Cerebellar cortex (tissue), 1 donor: ENCODE data around the gene CTDSP2.
"Not testable (repeated sequence)": the region's sequence is repeated elsewhere in the genome, so short reads cannot be mapped to it uniquely, and the experiment has no call there.

ENCODE experiments used
- DNase-seq: peaks from one replicate; pipeline ENCODE4 v3.0.0-alpha.2; 2015; ENCODE audit warnings: low spot score

Gene CTDSP2

DNA sequence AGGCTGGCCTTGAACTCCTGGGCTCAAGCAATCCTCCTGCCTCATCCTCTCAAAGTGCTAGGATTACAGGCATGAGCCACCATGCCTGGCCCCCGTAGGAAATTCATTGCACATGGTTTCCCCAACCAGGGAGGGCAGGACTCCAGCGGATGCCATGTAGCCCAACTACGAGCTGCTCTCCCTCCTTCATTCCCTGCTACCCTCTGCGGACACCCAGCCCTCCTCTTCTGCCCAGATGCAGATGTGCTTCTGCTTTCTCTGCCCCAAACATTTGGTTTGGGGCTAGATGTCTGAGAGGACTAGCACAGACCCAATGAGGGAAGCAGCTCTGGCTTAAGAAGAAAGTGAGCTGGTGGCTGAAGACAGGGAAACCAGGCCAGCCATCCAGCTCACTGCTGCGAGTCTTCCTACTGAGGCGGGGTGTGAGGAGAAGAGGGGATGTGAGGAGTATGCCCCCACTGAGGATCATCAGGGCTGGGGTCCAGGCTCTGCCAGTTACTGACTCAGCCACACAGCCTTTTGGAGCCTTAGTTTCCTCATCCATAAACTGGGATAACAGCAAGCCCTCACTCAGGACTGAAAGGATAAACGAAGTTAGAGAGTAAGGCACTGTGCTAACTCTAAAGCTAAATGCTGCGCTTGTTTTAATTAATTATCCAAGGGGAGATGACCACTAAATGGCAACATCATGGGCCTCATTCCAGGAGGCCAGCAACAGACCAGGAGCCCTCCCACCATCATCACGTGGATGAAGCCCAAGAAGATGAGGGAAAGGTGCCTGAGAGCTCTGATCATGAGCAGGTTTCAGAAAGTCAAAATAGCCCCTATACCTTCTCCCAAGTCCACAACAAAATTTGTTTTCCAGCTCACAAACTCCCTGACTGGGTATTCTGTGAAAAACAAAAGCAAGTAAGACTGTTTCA, 10.9 kb downstream of the CTDSP2 start:
- peak; percentile 28 for DNase-seq

DNA sequence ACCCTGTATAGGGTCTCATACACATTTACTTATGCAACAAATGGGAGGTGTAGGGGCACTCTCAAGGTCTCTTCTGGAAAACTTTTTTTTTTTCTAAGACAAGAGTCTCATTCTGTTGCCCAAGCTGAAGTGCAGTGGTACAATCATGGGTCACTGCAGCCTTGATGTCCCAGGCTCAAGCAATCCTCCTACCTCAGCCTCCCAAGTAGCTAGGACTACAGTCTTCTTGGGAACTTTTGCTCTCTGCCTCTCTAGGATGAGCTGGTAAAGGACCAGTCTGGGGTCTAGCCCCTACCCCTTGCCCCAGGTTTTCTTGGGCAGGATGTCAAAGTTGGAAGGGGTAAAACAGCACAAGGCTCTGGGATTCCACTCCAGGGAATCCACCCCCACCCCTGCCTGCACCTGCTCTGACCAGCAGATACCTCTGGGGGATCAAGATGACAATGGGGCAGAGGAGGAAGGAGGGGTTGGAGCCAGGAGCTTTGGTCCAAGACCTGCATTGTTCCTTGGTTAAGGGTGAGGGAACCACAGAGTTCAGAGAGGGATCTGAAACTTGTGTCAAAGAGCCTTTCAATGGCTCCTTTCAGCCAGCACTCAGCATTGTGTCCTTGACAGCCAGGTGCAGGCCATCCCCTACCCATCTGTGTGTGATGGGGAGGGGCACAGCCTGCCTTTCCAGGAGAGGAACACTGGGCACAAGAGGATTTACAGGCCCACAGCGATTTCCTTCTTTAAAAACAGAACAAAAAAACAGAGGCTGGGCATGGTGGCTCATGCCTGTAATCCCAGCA, 12.2 kb downstream of the CTDSP2 start:
- peak; percentile 2 for DNase-seq

GRCh38 chr12:57833672-57834071, 12.9 kb downstream of the CTDSP2 start:
- peak; percentile 13 for DNase-seq

DNA sequence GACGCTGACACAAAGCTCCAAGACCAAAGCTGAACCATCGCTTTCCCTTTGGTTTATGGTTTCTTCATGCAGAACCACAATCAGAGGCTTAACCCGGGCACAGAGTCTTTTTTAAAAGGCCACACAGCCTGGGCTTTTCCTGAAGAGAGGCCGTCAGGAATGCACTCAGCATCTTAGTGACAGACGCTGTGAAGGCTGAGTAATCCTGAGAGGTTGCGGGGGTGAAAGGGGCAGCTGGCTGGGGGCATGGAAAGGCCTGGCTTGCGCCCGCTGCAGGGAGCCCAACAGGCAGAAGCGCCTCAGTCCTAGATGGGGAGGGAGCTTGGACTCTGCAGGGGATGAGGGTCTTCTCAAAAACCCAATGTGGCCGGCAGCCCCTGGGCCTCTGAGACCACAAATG, 13.6 kb downstream of the CTDSP2 start:
- peak; percentile 29 for DNase-seq

DNA sequence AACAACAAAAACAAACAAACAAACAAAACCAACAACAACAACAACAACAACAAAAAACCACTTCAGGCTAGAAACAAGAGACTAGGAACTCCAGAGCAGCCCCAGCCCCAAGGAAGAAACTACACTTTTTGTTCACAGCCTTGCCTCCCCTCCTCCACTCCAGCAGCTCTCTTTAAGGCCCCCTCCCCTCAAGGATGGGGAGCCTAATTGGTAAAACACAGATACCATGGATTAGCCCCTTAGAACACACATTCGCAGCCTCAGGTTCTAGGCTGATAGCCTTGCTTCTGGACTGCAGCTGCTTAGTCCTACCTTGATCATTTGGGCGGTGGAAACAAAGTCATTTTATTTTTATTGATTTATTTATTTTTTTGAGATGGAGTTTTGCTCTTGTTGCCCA, 16.1 kb downstream of the CTDSP2 start:
- no peak for DNase-seq

GRCh38 chr12:57829025-57829777, 17.3 kb downstream of the CTDSP2 start:
- DNase-seq = peak; percentile 10

GRCh38 chr12:57826966-57827365, 19.6 kb downstream of the CTDSP2 start:
- no peak for DNase-seq

DNA sequence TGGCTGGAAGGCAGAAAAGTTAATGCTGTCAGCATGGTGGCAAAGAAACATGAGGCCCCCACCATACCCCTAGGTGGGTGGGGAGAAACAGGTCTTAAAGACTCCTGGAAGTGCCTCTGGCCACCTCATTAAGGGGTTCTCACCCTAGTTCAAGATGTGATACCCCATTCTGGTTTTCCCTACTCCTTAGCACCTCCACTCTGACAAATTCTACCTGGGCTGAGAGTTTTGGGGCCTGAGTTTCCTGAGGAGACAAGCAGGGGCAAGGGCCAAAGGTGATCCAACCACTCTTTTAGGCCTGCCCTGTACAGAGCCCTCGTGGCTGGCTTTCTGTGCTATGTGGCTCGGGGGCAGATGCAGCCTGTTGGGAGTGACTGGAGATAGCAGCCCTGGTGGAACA, 20.1 kb downstream of the CTDSP2 start:
- DNase-seq = no peak

DNA sequence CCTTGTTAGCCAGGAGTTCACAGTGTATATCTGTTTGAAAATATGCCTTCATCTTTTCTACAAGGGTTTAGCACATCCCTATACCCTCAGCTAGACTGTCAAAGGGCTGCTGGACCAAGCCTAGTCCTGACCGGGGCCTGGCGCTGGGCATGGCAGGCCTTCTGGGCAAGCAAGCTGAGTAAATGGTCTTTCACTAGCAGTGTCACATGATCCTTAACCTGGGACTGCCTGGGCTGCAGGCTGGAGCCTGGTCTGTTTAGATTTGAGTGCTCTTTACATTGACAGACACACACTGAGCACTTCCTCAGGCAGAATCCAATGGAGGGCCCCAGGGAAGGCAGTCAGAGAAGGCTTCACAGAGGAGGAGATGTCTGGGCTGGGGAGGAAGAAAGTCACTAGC, 21.1 kb downstream of the CTDSP2 start:
- DNase-seq = no peak

- DNase-seq = no peak
These were observed 22.5 kb downstream of the CTDSP2 start for GRCh38 chr12:57823908-57824640.

- no peak for DNase-seq
These were observed 23.2 kb downstream of the CTDSP2 start for GRCh38 chr12:57823131-57823907.

DNA sequence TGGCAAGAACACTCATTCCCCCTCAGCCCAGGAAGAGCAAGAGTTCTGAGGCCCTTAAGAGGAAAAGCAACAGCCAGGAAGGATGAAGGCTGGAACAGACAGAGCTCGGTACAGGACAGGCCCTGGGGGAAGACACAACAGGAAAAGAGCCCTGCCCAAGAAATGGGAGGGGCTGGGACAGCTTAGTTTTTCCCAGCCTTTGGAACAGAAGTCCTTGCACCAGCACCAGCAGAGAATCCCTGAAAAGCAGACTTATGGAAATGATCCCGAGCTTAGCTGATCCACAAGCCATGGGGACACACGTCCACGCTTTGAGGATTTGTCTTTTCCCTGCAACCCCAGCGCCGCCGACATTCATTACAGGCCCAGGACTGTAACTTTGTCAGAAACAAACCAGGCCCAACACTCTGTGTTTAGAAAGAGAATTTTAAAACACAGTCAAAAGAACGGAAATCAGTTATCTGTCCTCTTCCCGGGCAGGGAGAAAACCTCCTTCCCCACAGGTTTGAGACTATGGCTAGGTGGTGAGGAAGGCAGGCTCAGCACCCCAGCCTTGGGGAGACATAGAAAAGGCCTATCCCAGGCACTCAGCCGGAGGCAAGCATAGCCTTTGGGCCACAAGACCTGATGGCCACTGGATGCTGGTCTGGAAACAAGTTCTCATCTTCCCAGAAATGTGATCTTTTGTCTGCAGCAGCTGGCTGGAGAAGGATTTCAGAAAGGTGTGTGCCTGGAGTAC, 24.0 kb downstream of the CTDSP2 start:
- no peak for DNase-seq

- DNase-seq = no peak
These were observed 24.9 kb downstream of the CTDSP2 start for GRCh38 chr12:57821474-57822214.

DNA sequence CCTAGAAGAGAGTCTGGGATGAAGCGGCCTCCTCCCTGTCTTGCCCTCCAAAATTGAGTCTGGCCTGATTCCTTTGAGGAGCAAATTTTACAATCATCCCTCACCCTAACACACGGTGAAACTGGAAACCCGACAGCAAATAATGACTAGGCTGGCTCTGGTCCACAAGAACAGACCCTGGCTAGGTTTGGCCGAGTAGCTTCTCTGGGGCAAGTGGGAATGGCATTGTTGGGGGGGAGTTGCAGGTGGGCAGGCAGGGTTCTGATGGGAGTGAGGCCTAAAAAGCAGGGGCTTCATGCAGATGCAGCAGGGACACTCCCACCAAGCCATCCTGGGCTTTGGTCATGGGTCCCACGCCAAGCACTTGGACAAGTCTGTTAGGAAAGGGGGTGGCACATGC, 25.5 kb downstream of the CTDSP2 start:
- DNase-seq = not testable (repeated sequence)

- DNase-seq = not testable (repeated sequence)
These were observed 26.4 kb downstream of the CTDSP2 start for GRCh38 chr12:57820119-57820518.

- DNase-seq = not testable (repeated sequence)
These were observed 28.6 kb downstream of the CTDSP2 start for GRCh38 chr12:57817990-57818331.

GRCh38 chr12:57817261-57817989, 29.1 kb downstream of the CTDSP2 start:
- peak; percentile 31 for DNase-seq

GRCh38 chr12:57816855-57817151, 29.7 kb downstream of the CTDSP2 start:
- DNase-seq = no peak
